Esophagus squamous epithelium (tissue), 5 donors: ENCODE data around the gene COL1A1. TPM values are rescaled to one million over a fixed set of nuclear protein-coding genes. Genes with fewer than 3 reads are reported as not detected.

Source experiments
- DNase-seq: peaks from one replicate; lab custom pipeline; 2025; lab: John Stamatoyannopoulos, UW
- H3K27ac ChIP-seq, 4 donors: fragments of 200-600 bp; sonication (generic); one replicate each; pipeline ENCODE4 v1.5.1; 2016 to 2019; ENCODE audit warnings: mild to moderate bottlenecking in 1 of 4
- H3K27me3 ChIP-seq, 4 donors: fragments of 200-600 bp; sonication (generic); 1 replicate in 3 of 4; 2 replicates in 1 of 4; pipeline versions ENCODE4 v1.5.1 to v1.6.0; 2017 to 2021; ENCODE audit warnings: antibody characterized with exemption in 1 of 4
- H3K36me3 ChIP-seq, 3 donors: fragments of 200-600 bp; sonication (generic); one replicate each; pipeline ENCODE4 v1.5.1; 2016 to 2019
- H3K4me1 ChIP-seq, 3 donors: fragments of 200-600 bp; sonication (generic); one replicate each; pipeline ENCODE4 v1.5.1; 2017 to 2019
- H3K4me3 ChIP-seq, 4 donors: fragments of 200-600 bp; sonication (generic); 1 replicate in 3 of 4; 2 replicates in 1 of 4; pipeline ENCODE4 v1.5.1; 2016 to 2019; ENCODE audit warnings: mild to moderate bottlenecking in 2 of 4, moderate library complexity in 1 of 4
- H3K9me3 ChIP-seq, 3 donors: fragments of 200-600 bp; sonication (generic); one replicate each; pipeline ENCODE4 v1.5.1; 2016 to 2019
- CTCF ChIP-seq, 6 experiments: fragments of 450-650 bp in 4 of 6; fragments of 200-600 bp in 2 of 6; sonication (generic) in 2 of 6; IDR thresholded peaks; one replicate each; pipeline ENCODE4 v1.5.1; 2016 to 2019; ENCODE audit warnings: antibody characterized with exemption in 6 of 6, mild to moderate bottlenecking in 4 of 6, moderate library complexity in 4 of 6
- POLR2A ChIP-seq, 4 donors: fragments of 450-650 bp; IDR thresholded peaks; one replicate each; pipeline ENCODE4 v1.6.1; 2017; ENCODE audit warnings: antibody characterized with exemption in 4 of 4, mild to moderate bottlenecking in 4 of 4, moderate library complexity in 3 of 4
- WGBS, 2 donors: methylation state at CpG; one replicate each; pipeline ENCODE4 v1.1.5; 2018; 5-methylcytosine and 5-hydroxymethylcytosine counted together
- intact Hi-C: fragments of 100-400 bp; cut with DNase I; formaldehyde crosslinking; loops from one replicate; pipeline ENCODE4 v1.15.0; 2022
- total RNA-seq, 4 donors: library from RNA; depleted of rRNA; stranded (reverse); fragments of >200 nt; gene quantifications; one replicate each; pipeline ENCODE4 v1.1.0, GENCODE V29; 2016
- donor health status: DM: yes; HTN: yes; CAD: no.

Gene COL1A1
- 10 to 100 TPM; 12.4 to 20.8 (median 19.7) TPM for total RNA-seq

DNA sequence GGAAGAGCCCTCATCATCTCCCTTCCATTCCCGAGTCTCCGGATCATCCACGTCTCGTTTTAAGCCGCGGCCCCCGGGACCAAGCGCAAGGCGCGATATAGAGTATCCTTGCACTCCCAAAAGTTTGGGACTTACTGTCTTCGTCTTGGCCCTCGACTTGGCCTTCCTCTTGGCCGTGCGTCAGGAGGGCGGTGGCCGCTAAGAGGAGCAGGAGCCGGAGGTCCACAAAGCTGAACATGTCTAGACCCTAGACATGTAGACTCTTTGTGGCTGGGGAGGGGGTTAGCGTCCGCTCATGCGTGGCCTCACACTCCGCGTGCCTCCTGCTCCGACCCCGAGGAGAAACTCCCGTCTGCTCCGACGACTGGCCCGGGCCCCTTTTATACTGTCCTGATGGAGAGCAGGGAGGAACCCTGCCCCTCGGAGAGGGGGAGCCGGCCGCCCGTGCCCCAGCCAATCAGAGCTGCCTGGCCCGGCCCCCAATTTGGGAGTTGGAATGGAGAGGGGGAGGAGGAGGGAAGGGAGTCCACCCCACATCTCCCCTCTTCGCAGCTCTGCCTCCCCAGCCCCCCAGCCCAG, at the start of gene COL1A1:
TSS of gene COL1A1 (minus strand) at position 356 of the 579 bp plus-strand sequence. CDS start at position 238, 118 bp downstream.
- peaks cover 0 to 16% (median 0%) of the 10 kb centered on the region in 3 donors for H3K36me3 ChIP-seq
- no peak for DNase-seq
- H3K9me3 ChIP-seq = no peaks in the 10 kb centered on the region
- WGBS, 2 donors = 4% methylated on average over 10 of the region's 34 CpGs; no CpG with 5 or more reads in 1 of the 2 donors
- H3K4me3 ChIP-seq = peak within 1 kb of the TSS; percentile 26 to 74 (median 54)
- peaks cover 0 to 74% (median 0%) of the 10 kb centered on the region in 4 donors for H3K27me3 ChIP-seq
- H3K4me1 ChIP-seq = peaks cover 24 to 98% (median 26%) of the 10 kb centered on the region in 3 donors
- intact Hi-C loops = loop anchor here (5.0 kb wide), 2 partner anchors 71 to 96 kb away; partner anchors contain the start of gene TMEM92
- TF ChIP-seq POLR2A (IDR thresholded peaks at IDR 0.05) (peak in 2 of 4 donors; percentile 75 to 92), CTCF (IDR thresholded peaks at IDR 0.05) (no peak)
- peak within 1 kb of the TSS; percentile 71 to 91 (median 82) for H3K27ac ChIP-seq

- intact Hi-C loops = no loop called here
- no peaks in the 10 kb centered on the region for H3K36me3 ChIP-seq
- no peak overlapping the region for H3K4me3 ChIP-seq
- no peak overlapping the region for H3K27ac ChIP-seq
- H3K4me1 ChIP-seq = no peaks in the 10 kb centered on the region
- DNase-seq = no peak
- H3K9me3 ChIP-seq = peaks cover 0 to 11% (median 0%) of the 10 kb centered on the region in 3 donors
- TF ChIP-seq POLR2A (IDR thresholded peaks at IDR 0.05) (no peak), CTCF (IDR thresholded peaks at IDR 0.05) (no peak)
- H3K27me3 ChIP-seq = peaks cover 0 to 4% (median 0%) of the 10 kb centered on the region in 4 donors
- WGBS, 2 donors = 66 to 98% methylated on average over 2 of the region's 2 CpGs
These were observed 46.8 kb upstream of the COL1A1 start for GRCh38 chr17:50248255-50248654.

DNA sequence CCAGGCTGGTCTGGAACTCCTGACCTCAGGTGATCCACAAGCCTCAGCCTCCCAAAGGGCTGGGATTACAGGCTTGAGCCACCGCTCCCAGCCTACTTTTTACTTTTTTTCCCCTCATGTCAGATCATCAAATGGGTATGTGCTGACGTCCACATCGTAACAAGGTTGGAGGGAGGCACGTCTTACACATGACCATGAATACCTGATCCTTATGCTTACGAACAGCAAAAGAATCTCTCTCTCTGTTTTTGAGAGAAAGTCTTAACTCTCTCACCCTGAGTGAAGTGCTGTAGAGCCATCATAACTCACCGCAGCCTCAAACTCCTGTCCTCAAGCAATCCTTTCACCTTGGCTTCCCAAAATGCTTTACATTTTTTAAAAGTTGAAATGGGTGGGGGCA, 43.3 kb upstream of the COL1A1 start:
- peaks cover 0 to 9% (median 0%) of the 10 kb centered on the region in 3 donors for H3K4me1 ChIP-seq
- WGBS, 2 donors = 78 to 89% methylated on average over 6 of the region's 6 CpGs
- TF ChIP-seq CTCF (IDR thresholded peaks at IDR 0.05) (no peak), POLR2A (IDR thresholded peaks at IDR 0.05) (no peak)

DNA sequence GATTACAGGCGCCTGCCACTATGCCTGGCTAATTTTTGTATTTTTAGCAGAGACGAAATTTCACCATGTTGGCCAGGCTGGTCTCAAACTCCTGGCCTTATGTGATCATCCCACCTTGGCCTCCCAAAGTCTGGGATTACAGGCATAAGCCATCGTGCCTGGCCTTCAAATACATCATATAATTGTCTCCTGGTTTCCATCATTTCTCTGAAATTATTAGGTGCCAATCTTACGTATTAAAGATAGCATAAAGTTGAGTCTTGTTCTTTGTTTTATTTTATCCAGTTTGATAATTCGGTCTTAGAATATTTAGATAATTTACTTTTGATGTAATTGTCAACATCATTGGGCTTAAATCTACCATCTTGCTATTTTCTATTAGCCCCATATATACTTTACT, 40.0 kb upstream of the COL1A1 start:
- Histone ChIP-seq H3K27me3 (peaks cover 0 to 5% (median 0%) of the 10 kb centered on the region in 4 donors), H3K36me3 (no peaks in the 10 kb centered on the region), H3K4me1 (peaks cover 0 to 9% (median 0%) of the 10 kb centered on the region in 3 donors), H3K4me3 (no peak overlapping the region), H3K27ac (no peak overlapping the region), H3K9me3 (no peaks in the 10 kb centered on the region)
- WGBS, 2 donors = 77 to 78% methylated on average over 5 of the region's 5 CpGs
- TF ChIP-seq CTCF (IDR thresholded peaks at IDR 0.05) = no peak
- no peak for TF ChIP-seq POLR2A (IDR thresholded peaks at IDR 0.05)
- intact Hi-C loops = no loop called here
- no peak for DNase-seq

More for the DNA sequence above, 43.3 kb upstream of the COL1A1 start:
- Histone ChIP-seq H3K9me3 (peaks cover 0 to 11% (median 0%) of the 10 kb centered on the region in 3 donors), H3K27me3 (peaks cover 0 to 4% (median 0%) of the 10 kb centered on the region in 4 donors), H3K27ac (no peak overlapping the region), H3K36me3 (no peaks in the 10 kb centered on the region), H3K4me3 (no peak overlapping the region)
- no peak for DNase-seq
- intact Hi-C loops = no loop called here

DNA sequence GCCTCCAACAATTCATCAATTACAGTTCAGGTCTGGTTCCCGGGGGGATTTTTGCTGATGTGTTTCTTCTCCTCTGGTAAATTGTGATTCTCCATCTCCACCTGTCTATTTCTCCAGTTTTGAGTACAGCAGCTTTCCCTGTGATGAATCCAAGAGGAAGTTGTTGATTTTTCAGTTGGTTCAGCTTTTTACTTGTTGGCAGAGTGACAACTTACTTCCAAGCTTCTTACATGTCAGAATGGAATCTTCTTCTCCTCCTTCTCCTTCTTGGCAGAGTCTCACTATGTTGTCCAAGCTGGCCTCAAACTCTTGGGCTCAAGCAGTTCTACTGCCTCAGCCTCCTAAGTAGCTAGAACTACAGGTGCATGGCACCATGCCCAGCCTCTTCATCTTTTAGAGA, 39.4 kb upstream of the COL1A1 start:
- TF ChIP-seq POLR2A (IDR thresholded peaks at IDR 0.05) (no peak), CTCF (IDR thresholded peaks at IDR 0.05) (no peak)
- Histone ChIP-seq H3K27ac (no peak overlapping the region), H3K4me3 (no peak overlapping the region), H3K4me1 (peaks cover 0 to 9% (median 0%) of the 10 kb centered on the region in 3 donors), H3K27me3 (peaks cover 0 to 8% (median 0%) of the 10 kb centered on the region in 4 donors), H3K9me3 (no peaks in the 10 kb centered on the region), H3K36me3 (no peaks in the 10 kb centered on the region)
- DNase-seq = no peak
- intact Hi-C loops = no loop called here
- WGBS, 2 donors = 88 to 92% methylated on average over 1 of the region's 1 CpG
